NT2/D1 (cell line): ENCODE data around the gene KLHL17.

Experiments used
- DNase-seq: peaks from one replicate; pipeline ENCODE4 v3.0.0-alpha.2; 2011; ENCODE audit warnings: low read depth, low spot score
- H3K27me3 ChIP-seq: 2 replicates; pipeline ENCODE4 v1.6.0; 2011; ENCODE audit warnings: mild to moderate bottlenecking; ENCODE audit not compliant: insufficient read length, insufficient read depth
- H3K36me3 ChIP-seq: 2 replicates; pipeline ENCODE4 v1.6.1; 2011; ENCODE audit warnings: mild to moderate bottlenecking, low read length, mixed read lengths; ENCODE audit not compliant: insufficient read depth, insufficient read length
- H3K4me1 ChIP-seq: 2 replicates; pipeline ENCODE4 v1.5.1; 2011; ENCODE audit not compliant: insufficient read depth, insufficient read length
- H3K4me3 ChIP-seq: 2 replicates; pipeline ENCODE4 v1.5.1; 2011; ENCODE audit warnings: low read depth; ENCODE audit not compliant: insufficient read length
- H3K9ac ChIP-seq: 2 replicates; pipeline ENCODE4 v1.6.0; 2011; ENCODE audit warnings: low read depth; ENCODE audit not compliant: insufficient read length
- H3K9me3 ChIP-seq: 2 replicates; pipeline ENCODE4 v1.5.1; 2011; ENCODE audit warnings: mild to moderate bottlenecking, low read length; ENCODE audit not compliant: insufficient read depth
- SUZ12 ChIP-seq: IDR thresholded peaks from 2 replicates; pipeline ENCODE4 v1.6.1; 2011; ENCODE audit not compliant: insufficient read length, insufficient read depth; ENCODE audit errors: extremely low read depth
- YY1 ChIP-seq: IDR thresholded peaks from 2 replicates; pipeline ENCODE4 v1.6.1; 2011; ENCODE audit not compliant: insufficient read length, insufficient read depth
- ZNF274 ChIP-seq: IDR thresholded peaks from 2 replicates; pipeline ENCODE4 v1.6.1; 2011; ENCODE audit warnings: mild to moderate bottlenecking, low read depth, low read length

The KLHL17 gene

GRCh38 chr1:997993-998744 is 37.8 kb downstream of the KLHL17 start:
- peaks cover under 1% of the 10 kb centered on the region; the same call in 1 of the 2 replicates for H3K9me3 ChIP-seq
- peak overlapping the region; percentile 39 for H3K4me3 ChIP-seq
- no peaks in the 10 kb centered on the region for H3K27me3 ChIP-seq
- no peak for DNase-seq
- TF ChIP-seq YY1 = no peak
- peaks cover 13% of the 10 kb centered on the region for H3K4me1 ChIP-seq
- H3K9ac ChIP-seq = peak overlapping the region; percentile 70
- H3K36me3 ChIP-seq = peaks cover 4% of the 10 kb centered on the region

- DNase-seq = no peak
- Histone ChIP-seq H3K4me1 (peaks cover 16% of the 10 kb centered on the region), H3K9me3 (no peaks in the 10 kb centered on the region), H3K27me3 (no peaks in the 10 kb centered on the region), H3K36me3 (peaks cover 9% of the 10 kb centered on the region), H3K9ac (peak overlapping the region; percentile 88), H3K4me3 (peak overlapping the region; percentile 66)
- TF ChIP-seq YY1 = no peak
- no peak for TF ChIP-seq ZNF274
- no peak for TF ChIP-seq SUZ12
Measured at GRCh38 chr1:998745-998994, 38.3 kb downstream of the KLHL17 start.

GRCh38 chr1:998995-999724 is 38.8 kb downstream of the KLHL17 start:
- TF ChIP-seq SUZ12 (no peak), ZNF274 (no peak), YY1 (no peak)
- Histone ChIP-seq H3K9me3 (no peaks in the 10 kb centered on the region), H3K4me3 (peak overlapping the region; percentile 66), H3K36me3 (peaks cover 11% of the 10 kb centered on the region), H3K9ac (peak overlapping the region; percentile 88), H3K27me3 (no peaks in the 10 kb centered on the region), H3K4me1 (peaks cover 20% of the 10 kb centered on the region)
- no peak for DNase-seq

GRCh38 chr1:999725-1000356 is 39.5 kb downstream of the KLHL17 start, which contains the start of gene HES4:
HES4 (minus strand) TSS chr1:1000097; CDS start chr1:999973, 124 bp downstream.
- Histone ChIP-seq H3K4me1 (peaks cover 27% of the 10 kb centered on the region), H3K9ac (peak within 1 kb of the TSS; percentile 94), H3K9me3 (no peaks in the 10 kb centered on the region), H3K36me3 (peaks cover 11% of the 10 kb centered on the region), H3K4me3 (peak within 1 kb of the TSS; percentile 66), H3K27me3 (no peaks in the 10 kb centered on the region)
- peak; percentile 75 for DNase-seq
- no peak for TF ChIP-seq ZNF274
- no peak for TF ChIP-seq SUZ12
- TF ChIP-seq YY1 = no peak

- Histone ChIP-seq H3K36me3 (peaks cover 11% of the 10 kb centered on the region), H3K4me1 (peaks cover 32% of the 10 kb centered on the region), H3K4me3 (peak overlapping the region; percentile 66), H3K9ac (peak overlapping the region; percentile 94), H3K27me3 (no peaks in the 10 kb centered on the region), H3K9me3 (no peaks in the 10 kb centered on the region)
- TF ChIP-seq YY1 = no peak
- no peak for TF ChIP-seq ZNF274
- no peak for TF ChIP-seq SUZ12
- peak; percentile 33 for DNase-seq
Measured at GRCh38 chr1:1000357-1001056, 40.1 kb downstream of the KLHL17 start.

GRCh38 chr1:1001057-1001783 is 40.8 kb downstream of the KLHL17 start:
- Histone ChIP-seq H3K4me1 (peaks cover 39% of the 10 kb centered on the region), H3K9me3 (no peaks in the 10 kb centered on the region), H3K36me3 (peaks cover 11% of the 10 kb centered on the region), H3K4me3 (peak overlapping the region; percentile 66), H3K9ac (peak overlapping the region; percentile 94), H3K27me3 (no peaks in the 10 kb centered on the region)
- no peak for DNase-seq
- no peak for TF ChIP-seq SUZ12
- TF ChIP-seq ZNF274 = no peak
- TF ChIP-seq YY1 = no peak
